ENCODE results near the gene GRK1.
"Not testable (repeated sequence)": the region's sequence is repeated elsewhere in the genome, so short reads cannot be mapped to it uniquely, and the experiment has no call there.

Gene GRK1

GRCh38 chr13:113743366-113744195 is 76.6 kb downstream of the GRK1 start:
- no peak for DNase-seq (ENCODE audit: low read depth in 2 of 2)

GRCh38 chr13:113744197-113745000 is 77.4 kb downstream of the GRK1 start:
- DNase-seq (ENCODE audit: low read depth in 2 of 2), result no peak

GRCh38 chr13:113745059-113745458 is 78.0 kb downstream of the GRK1 start:
- DNase-seq (ENCODE audit: low read depth in 2 of 2), result no peak

GRCh38 chr13:113745500-113746142 is 78.6 kb downstream of the GRK1 start:
- not testable (repeated sequence) for DNase-seq (ENCODE audit: low read depth in 2 of 2)

GRCh38 chr13:113746143-113746525 is 79.1 kb downstream of the GRK1 start:
- DNase-seq (ENCODE audit: low read depth in 2 of 2), result no peak

GRCh38 chr13:113746671-113747070 is 79.7 kb downstream of the GRK1 start:
- no peak for DNase-seq (ENCODE audit: low read depth in 2 of 2)

GRCh38 chr13:113747291-113747833 is 80.3 kb downstream of the GRK1 start:
- DNase-seq (ENCODE audit: low read depth in 2 of 2), result no peak

GRCh38 chr13:113748101-113748861 is 81.3 kb downstream of the GRK1 start:
- no peak for DNase-seq (ENCODE audit: low read depth in 2 of 2)

- DNase-seq (ENCODE audit: low read depth in 2 of 2), result no peak
These were observed 81.9 kb downstream of the GRK1 start for GRCh38 chr13:113748862-113749451.

GRCh38 chr13:113749507-113749906 is 82.5 kb downstream of the GRK1 start:
- no peak for DNase-seq (ENCODE audit: low read depth in 2 of 2)

- no peak for DNase-seq (ENCODE audit: low read depth in 2 of 2)
These were observed 82.9 kb downstream of the GRK1 start for GRCh38 chr13:113749967-113750366.

GRCh38 chr13:113750554-113751399 is 83.8 kb downstream of the GRK1 start:
- DNase-seq (ENCODE audit: low read depth in 2 of 2), result no peak

- no peak for DNase-seq (ENCODE audit: low read depth in 2 of 2)
These were observed 84.5 kb downstream of the GRK1 start for GRCh38 chr13:113751491-113751890.

- DNase-seq (ENCODE audit: low read depth in 2 of 2), result not testable (repeated sequence)
These were observed 85.4 kb downstream of the GRK1 start for GRCh38 chr13:113752211-113752986.

GRCh38 chr13:113753171-113753570 is 86.2 kb downstream of the GRK1 start:
- no peak for DNase-seq (ENCODE audit: low read depth in 2 of 2)

- DNase-seq (ENCODE audit: low read depth in 2 of 2), result no peak
These were observed 87.2 kb downstream of the GRK1 start for GRCh38 chr13:113754242-113754641.

- no peak for DNase-seq (ENCODE audit: low read depth in 2 of 2)
These were observed 87.7 kb downstream of the GRK1 start for GRCh38 chr13:113754691-113755090.

GRCh38 chr13:113756441-113757097 is 89.5 kb downstream of the GRK1 start:
- DNase-seq (ENCODE audit: low read depth in 2 of 2), result no peak
